Measurements from ENCODE around the gene MED12L.

GRCh38 chr3:151312972-151313371 is 227.5 kb downstream of the MED12L start:
- TF ChIP-seq CTCF (conservative IDR thresholded peaks at IDR 0.05; ENCODE audit: low read length) (no peak), EZH2phosphoT487 (IDR thresholded peaks at IDR 0.05; ENCODE audit: borderline replicate concordance, low read depth, low read length) (no peak)

Measured in OCI-LY7 (cell line).